Stimulated activated CD4-positive, alpha-beta T cell treated with anti-CD3 and anti-CD28 coated beads, TNF-alpha, amount 100 ng/mL, for 1 hour (primary cell): ENCODE measurements around the gene PRDM16.
"Not testable (repeated sequence)": the region's sequence is repeated elsewhere in the genome, so short reads cannot be mapped to it uniquely, and the experiment has no call there.

Source experiments
- DNase-seq, 3 donors: peaks; one replicate each; pipeline ENCODE4 v3.0.0-alpha.2; 2020; ENCODE audit warnings: low read depth in 3 of 3, low spot score in 1 of 3

PRDM16 gene

GRCh38 chr1:3239991-3240390 lies 171.0 kb downstream of the PRDM16 start:
- not testable (repeated sequence) for DNase-seq

GRCh38 chr1:3240524-3241235 lies 171.7 kb downstream of the PRDM16 start:
- no peak for DNase-seq

GRCh38 chr1:3241236-3241550 lies 172.2 kb downstream of the PRDM16 start:
- no peak for DNase-seq

GRCh38 chr1:3241673-3242407 lies 172.8 kb downstream of the PRDM16 start:
- DNase-seq: no peak

DNA sequence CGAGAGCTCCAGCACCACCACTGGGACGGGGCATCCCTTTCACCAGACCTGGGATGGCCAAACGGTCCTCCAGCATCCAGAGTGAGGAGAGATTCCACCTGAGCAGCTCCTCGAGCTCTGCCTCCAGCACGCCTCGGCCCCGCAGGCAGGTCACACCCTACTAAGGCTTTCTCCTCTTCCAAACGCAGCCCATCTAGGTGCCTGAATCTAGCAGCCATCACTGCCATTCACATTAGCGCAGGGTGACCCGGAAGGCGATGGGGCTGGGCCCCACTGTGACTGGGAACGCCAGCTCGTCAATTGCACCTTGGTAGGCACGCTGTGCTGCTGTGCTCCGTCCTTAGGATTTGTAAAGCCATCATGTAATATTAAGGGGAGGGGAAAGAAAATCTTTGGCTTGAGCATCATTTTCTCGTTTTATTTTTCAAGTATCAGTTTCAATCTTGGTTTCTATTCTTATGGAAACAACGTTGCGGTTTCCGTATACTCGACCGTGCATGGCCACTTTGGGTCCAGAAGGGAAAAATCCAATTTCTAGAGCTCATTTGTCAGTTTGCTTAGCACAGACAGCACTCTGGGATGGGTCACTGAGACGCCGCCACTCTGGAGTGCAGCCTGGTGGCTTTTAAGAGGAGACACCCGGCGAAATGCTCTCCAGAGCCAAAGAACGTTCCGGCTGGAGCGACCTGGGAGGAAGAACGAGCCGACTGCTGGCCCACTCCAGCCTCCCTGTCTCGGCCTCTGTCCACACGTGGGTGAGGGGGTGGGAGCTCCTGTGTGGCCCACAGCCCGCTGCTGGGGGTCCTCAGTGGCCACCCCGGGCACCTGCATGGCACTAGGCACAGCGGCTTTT lies 173.6 kb downstream of the PRDM16 start:
- DNase-seq: no peak

- no peak for DNase-seq
Observed at GRCh38 chr1:3243304-3243703, 174.3 kb downstream of the PRDM16 start.

DNA sequence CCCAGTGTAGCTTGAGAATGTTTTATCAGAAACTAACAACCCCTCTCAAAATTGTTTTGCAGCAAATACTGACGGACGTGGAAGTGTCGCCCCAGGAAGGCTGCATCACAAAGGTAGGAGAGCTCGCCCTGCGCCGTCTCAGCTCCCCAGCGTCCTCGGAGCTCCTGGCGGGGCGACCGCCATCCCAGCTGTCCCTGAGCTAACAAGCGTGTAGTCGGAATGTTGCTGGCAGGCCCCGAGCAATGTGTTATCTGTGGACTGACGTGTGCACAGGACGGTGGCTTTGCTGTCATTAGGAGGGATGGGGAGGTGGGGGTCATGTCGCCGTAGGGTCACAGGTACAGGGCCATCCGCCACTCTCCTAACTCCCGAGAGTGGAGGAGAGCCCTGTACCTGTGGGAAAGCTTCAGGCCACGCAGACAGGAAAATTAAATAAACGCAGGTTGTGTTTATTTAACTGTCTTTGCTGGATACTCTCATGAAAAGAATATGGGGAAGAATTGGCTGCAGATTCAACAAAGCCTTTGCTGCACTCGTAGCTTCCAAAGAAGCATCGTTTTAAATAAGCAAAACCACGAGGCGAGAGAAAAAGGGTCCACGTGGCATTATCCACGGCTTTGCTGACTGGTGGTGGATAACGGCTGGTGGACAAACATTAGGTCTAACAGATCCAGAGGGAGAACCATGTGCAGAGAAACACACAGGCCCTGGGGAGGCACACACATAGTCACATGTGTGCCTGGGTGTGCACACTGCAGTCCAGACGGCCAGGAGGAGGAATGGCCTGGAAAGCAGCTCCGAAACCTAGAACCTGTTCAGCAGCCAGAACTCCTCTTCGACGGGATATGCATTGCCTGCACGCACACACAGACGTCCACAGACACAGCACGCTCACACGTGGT lies 175.3 kb downstream of the PRDM16 start:
- no peak for DNase-seq

GRCh38 chr1:3244927-3245315 lies 175.9 kb downstream of the PRDM16 start:
- DNase-seq: no peak

- no peak for DNase-seq
Observed at GRCh38 chr1:3245344-3245743, 176.3 kb downstream of the PRDM16 start.

DNA sequence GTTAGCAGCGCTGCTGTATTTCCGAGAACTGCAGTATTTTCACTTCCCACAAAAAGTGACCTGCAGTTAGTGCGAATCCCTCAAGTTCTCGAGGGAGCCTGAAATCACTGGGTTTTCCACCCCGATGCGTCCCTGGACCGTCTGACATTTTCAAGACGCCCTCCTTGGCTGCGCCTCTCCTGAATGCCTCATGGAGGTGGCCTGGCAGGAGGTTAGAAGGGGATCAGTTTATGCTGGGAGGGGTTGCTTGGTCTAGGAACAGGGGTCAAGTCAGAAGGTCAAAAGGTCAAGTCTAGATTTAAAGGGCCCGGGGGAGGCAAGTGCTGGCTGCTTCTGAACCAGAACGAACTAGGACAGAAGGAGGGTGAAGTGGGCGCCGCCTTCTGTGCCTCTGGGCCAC lies 176.8 kb downstream of the PRDM16 start:
- DNase-seq: no peak

GRCh38 chr1:3246251-3246650 lies 177.2 kb downstream of the PRDM16 start:
- DNase-seq: no peak

GRCh38 chr1:3247521-3248121 lies 178.6 kb downstream of the PRDM16 start:
- no peak for DNase-seq

GRCh38 chr1:3248155-3249141 lies 179.4 kb downstream of the PRDM16 start:
- no peak for DNase-seq

DNA sequence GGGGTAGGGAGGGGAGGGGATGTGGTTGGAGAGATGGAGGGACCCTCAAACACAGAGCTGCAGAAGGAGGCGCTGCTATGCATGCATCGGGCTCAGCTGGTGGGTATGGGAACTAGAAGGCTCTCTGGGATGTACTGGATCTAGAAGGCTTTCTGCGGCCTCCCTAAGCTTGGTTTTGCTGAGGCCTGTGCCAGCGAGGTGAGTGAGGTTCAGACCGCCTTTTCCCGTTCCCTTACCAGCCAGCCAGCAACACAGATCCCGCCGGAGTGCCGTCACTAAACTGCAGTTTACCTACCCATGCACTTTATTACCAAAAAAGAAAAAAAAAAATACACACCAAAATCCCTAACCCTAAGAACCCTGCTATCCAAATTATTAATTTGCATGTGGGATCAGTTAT lies 180.2 kb downstream of the PRDM16 start:
- DNase-seq: no peak

- no peak for DNase-seq
Observed at GRCh38 chr1:3249631-3250501, 180.9 kb downstream of the PRDM16 start.

- DNase-seq: no peak
Observed at GRCh38 chr1:3250624-3251023, 181.6 kb downstream of the PRDM16 start.

GRCh38 chr1:3251099-3251806 lies 182.2 kb downstream of the PRDM16 start:
- DNase-seq: no peak
